ENCODE data around the gene BET1L.
A peak's percentile ranks its signal among the peaks of the same experiment; 100 is the strongest.

Gene BET1L

DNA sequence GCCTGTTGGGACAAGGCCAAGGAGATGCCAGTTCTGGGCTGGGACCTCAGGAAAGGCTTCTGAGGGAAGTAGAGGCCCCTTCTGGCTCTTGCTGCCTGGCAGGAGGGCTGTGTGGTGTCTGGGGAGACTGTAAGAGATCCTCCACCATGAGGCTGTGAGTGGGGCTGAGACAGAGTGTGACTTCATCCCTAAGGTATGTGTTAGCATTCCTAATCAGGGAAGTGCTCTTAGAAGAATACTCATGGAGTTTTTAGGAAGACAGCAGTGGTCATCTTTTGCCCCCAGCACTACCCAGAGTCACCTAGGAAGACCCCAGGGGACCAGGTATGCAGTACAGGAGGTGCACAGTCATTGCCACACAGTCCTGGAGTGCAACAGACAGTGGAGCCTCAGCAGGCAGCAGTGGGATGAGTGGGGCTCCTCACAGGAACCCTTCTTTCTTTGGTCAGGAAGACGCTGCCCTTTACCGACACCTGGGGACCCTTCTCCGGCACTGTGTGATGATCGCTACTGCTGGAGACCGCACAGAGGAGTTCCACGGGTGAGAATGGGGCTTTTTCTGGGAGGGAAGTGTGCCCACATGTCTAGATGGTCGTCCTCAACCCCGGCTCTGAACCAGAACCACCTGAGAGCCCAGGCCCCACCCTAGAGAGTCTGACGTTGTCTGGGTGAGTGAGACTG is 3.1 kb upstream of the BET1L start:
- DNase-seq (ENCODE audit: low read depth in 2 of 2) = peak; percentile 35 to 53

- DNase-seq (ENCODE audit: low read depth in 2 of 2) = no peak
Measured at GRCh38 chr11:209275-210121, 2.3 kb upstream of the BET1L start.

DNA sequence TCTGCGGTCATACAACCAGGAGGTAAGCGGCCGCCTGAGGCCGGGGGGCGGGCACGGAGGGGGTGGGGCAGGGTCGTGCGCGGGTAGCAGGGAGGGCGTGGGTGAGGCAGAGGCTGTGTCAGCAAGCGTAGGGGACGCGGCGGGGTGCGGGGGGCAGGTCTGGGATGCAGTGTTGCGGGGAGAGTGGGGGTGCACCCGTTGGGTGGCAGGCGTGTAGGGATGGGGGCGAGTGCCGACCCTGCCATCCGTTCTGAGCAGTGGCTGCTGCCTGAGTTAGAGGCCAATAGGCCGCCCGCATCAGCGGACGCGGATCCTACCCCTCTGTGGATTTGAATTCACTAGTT is 1.7 kb upstream of the BET1L start:
- DNase-seq (ENCODE audit: low read depth in 2 of 2) = no peak

- peak; percentile 27 to 28 for DNase-seq (ENCODE audit: low read depth in 2 of 2)
Measured at GRCh38 chr11:208181-208916, 1.1 kb upstream of the BET1L start.

GRCh38 chr11:207863-208180 is 623 bp upstream of the BET1L start:
- no peak for DNase-seq (ENCODE audit: low read depth in 2 of 2)

GRCh38 chr11:206526-207207 is 532 bp downstream of the BET1L start:
- no peak for DNase-seq (ENCODE audit: low read depth in 2 of 2)

DNA sequence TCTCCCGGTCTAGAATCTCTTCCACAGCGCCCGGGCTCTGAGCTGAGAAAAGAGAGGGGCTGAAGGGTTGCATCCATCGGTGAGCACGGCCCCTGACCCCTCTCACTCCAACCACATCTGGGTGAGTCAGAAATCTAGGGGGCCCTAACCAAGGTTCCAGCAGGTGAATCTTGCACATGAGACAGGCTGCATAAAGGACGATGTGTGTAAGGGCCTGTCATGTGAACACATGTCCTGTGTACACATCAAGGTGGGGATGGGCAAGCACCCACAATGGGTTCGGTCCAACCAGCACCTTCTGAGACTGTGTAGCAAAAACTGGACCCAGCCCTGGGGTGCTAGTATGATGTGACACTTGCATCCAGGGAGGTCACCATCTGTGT is 1.2 kb downstream of the BET1L start:
- no peak for DNase-seq (ENCODE audit: low read depth in 2 of 2)

DNA sequence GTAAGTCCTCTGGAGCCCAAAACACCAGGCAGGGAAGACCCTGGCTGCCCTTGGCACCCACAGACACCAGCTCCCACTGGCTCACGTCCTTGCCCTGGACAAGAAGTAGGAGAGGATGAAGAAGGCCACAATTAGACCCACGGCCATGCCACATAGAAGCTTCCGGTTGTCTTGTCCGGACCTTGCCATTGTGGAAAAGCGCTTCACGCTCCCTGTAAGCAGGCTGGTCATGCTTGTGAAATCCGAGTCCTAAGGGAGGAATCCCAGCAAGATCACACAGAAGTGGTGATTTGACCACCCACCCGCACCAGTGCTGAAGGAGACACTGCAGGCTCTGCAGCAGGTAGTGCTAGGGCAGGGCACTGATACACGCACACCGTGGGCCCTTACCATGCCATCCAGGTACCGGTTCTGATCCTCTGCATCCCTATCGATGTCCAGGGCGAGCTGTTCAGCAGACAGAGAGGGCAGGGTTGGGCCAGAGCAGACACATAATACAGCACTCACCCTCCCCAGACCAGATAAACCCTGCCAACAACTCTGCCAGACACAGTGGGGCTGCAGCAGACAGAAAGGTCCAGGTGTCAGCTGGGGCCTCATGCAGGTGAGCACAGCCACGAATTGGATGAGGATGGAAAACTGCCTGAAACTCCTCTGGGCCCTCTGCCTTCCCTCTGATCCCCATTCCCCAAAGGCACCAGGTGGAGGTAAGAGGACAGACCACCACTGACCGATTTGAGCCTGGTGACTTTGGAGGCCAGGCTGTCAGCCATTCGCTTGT is 1.8 kb downstream of the BET1L start:
- DNase-seq (ENCODE audit: low read depth in 2 of 2) = no peak

DNA sequence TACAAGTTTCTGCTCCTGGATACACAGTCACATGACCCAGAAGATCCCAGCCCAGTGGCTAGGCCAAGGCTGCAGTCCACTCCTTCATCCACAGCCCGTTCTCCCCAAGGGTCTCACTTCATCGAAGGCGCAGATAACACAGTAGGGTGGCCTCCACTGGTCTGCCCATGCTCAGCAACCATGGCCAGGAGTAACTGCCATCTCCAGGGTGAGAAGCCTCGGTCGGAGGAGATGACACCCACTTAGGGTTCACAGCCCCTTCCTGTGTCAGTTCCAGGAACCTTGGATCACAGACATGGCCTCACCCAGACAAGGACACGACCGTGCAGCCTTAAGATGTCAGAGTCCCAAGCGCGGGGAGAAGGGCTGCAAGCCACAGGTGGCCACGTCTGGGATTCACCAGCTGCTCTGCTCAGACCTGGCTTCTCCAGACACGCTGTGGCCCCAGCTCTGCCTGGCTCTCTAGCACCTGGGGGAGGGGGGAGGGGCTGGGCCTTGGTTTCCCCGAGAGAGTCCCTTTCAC is 2.6 kb downstream of the BET1L start:
- no peak for DNase-seq (ENCODE audit: low read depth in 2 of 2)

- DNase-seq (ENCODE audit: low read depth in 2 of 2) = no peak
Measured at GRCh38 chr11:203945-204586, 3.1 kb downstream of the BET1L start.

- no peak for DNase-seq (ENCODE audit: low read depth in 2 of 2)
Measured at GRCh38 chr11:203056-203944, 3.9 kb downstream of the BET1L start.

GRCh38 chr11:202490-202889 is 4.7 kb downstream of the BET1L start:
- DNase-seq (ENCODE audit: low read depth in 2 of 2) = no peak

- no peak for DNase-seq (ENCODE audit: low read depth in 2 of 2)
Measured at GRCh38 chr11:201966-202365, 5.2 kb downstream of the BET1L start.

- no peak for DNase-seq (ENCODE audit: low read depth in 2 of 2)
Measured at GRCh38 chr11:200224-201003, 6.8 kb downstream of the BET1L start.

DNA sequence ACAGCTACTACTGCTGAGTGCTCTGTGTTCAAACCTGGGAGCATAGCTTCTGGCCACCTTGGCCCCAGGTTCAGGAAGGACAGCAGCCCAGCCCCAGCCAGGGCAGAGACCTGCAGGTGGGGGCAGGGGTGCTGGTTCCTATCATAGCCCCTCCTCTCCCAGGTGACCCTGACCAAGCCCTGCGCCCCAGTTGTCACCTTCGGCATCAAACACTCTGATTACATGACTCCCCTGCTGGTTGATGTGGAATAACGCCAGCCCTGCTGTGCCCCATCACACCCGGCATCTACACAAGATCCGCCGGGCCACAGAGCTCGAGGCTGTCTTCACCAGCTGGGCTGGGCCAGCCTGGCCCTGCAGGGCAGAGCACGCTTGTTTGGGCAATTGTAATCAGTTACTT is 7.4 kb downstream of the BET1L start:
- no peak for DNase-seq (ENCODE audit: low read depth in 2 of 2)

- no peak for DNase-seq (ENCODE audit: low read depth in 2 of 2)
Measured at GRCh38 chr11:199004-199581, 8.1 kb downstream of the BET1L start.

DNA sequence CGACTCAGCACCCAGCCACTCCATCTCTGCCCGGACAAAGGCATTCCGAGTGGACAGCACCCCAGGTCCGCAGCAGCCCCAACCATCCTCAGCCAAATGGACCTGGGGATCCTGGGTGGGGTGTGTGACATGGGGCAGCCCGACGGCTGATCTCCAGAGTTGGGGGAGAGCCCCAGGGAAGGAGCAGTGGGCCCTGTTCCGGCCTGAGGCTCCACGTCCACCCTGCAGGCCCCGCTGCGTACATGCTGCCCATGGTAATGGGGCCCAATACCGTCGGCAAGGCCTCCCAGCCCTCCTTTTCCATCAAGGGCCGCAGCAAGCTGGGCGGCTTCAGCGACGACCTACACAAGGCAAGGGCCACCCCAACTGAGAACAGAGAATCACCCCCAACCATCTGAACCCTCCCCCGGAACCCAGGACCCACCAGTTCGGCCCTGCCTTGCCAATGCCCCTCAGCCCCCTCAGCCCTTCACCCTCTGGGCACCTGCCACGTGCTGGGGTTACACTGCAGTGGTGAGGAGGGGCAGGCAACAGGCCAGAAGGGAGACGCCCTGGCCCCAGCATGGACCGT is 8.9 kb downstream of the BET1L start:
- no peak for DNase-seq (ENCODE audit: low read depth in 2 of 2)

GRCh38 chr11:197741-198235 is 9.4 kb downstream of the BET1L start:
- no peak for DNase-seq (ENCODE audit: low read depth in 2 of 2)
